Neural progenitor cell (in vitro differentiated cells): Measurements from ENCODE around the gene INS.

Source experiments
- EZH2phosphoT487 ChIP-seq: fragments of 200-600 bp; sonication (generic); IDR thresholded peaks from 2 replicates; pipeline ENCODE4 v1.6.1; 2017; ENCODE audit warnings: antibody characterized with exemption
- TF ChIP-seq, protein P1 (sequence below): fragments of 200-600 bp; sonication (generic); IDR thresholded peaks from 2 replicates; pipeline ENCODE4 v1.5.1; 2017; ENCODE audit warnings: antibody characterized with exemption, mild to moderate bottlenecking

DNA sequence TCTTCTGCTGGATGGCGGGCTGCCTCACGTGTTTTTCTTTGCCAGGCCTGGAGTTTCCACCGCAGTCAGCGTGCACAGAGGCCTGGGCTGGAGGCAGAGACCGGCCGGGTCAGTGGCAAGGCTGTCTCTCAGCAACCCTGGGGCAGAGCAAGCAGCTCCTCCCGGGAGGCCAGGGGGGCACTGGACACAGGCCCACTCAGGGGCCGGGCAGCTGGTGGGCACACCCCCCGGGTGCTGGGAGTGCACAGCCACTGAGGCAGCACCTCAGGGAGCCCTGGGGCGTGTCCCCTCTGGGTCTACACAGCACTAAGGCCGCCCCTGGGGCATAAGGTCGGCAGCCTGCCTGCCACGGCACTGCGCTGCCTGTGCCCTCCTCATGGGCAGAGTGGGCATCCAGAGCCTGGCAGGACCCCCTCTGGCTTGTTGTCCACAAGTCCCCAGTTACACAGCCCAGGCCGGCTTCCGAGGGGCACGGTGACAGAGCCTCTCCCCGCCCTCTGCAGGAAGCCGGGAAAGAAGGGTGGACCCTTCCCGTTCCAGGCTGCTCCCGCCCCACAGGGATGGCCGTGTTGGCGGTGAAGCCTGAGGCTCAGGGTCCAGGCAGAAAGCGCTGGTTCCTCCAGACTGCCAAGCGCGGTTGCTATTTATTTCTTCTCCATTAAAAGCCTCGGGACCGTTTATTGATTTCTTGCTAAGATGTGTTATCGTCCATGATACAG is 29.1 kb upstream of the INS start:
- no peak for TF ChIP-seq EZH2phosphoT487
- TF ChIP-seq, protein P1, sequence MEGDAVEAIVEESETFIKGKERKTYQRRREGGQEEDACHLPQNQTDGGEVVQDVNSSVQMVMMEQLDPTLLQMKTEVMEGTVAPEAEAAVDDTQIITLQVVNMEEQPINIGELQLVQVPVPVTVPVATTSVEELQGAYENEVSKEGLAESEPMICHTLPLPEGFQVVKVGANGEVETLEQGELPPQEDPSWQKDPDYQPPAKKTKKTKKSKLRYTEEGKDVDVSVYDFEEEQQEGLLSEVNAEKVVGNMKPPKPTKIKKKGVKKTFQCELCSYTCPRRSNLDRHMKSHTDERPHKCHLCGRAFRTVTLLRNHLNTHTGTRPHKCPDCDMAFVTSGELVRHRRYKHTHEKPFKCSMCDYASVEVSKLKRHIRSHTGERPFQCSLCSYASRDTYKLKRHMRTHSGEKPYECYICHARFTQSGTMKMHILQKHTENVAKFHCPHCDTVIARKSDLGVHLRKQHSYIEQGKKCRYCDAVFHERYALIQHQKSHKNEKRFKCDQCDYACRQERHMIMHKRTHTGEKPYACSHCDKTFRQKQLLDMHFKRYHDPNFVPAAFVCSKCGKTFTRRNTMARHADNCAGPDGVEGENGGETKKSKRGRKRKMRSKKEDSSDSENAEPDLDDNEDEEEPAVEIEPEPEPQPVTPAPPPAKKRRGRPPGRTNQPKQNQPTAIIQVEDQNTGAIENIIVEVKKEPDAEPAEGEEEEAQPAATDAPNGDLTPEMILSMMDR: no peak
